OCI-LY7 (cell line): ENCODE results near the gene TGM2. TPM values are rescaled to one million over a fixed set of nuclear protein-coding genes. Genes with fewer than 3 reads are reported as not detected.

ENCODE experiments used
- BruUV-seq: library from RNA; stranded (reverse); fragments of 400-500 nt; replicated peaks from 2 replicates; lab custom pipeline; 2021; lab: Mats Ljungman, UMichigan
- CTCF ChIA-PET: fragments of 300-600 bp; sonication (Branson Sonifier 250); formaldehyde crosslinking; loops from one replicate; lab custom pipeline; 2022; ENCODE audit warnings: antibody characterized with exemption; ENCODE audit not compliant: unreplicated experiment; lab: Charles Lee
- POLR2A ChIA-PET: fragments of 300-600 bp; sonication (Branson Sonifier 250); formaldehyde crosslinking; loops from one replicate; lab custom pipeline; 2022; ENCODE audit warnings: antibody characterized with exemption; lab: Charles Lee
- DNase-seq: peaks from one replicate; pipeline ENCODE4 v3.0.0-alpha.2; 2015; ENCODE audit warnings: low spot score
- H2AFZ ChIP-seq: fragments of 200-600 bp; sonication (generic), shearing (Covaris generic); 2 replicates; pipeline ENCODE4 v1.6.1; 2014; ENCODE audit warnings: mild to moderate bottlenecking, antibody characterized with exemption, low read length, moderate library complexity
- H3K27ac ChIP-seq: fragments of 200-600 bp; sonication (generic); 2 replicates; pipeline ENCODE4 v1.5.1; 2014; ENCODE audit warnings: mixed run types, low read depth, mild to moderate bottlenecking, moderate library complexity, low read length, inconsistent platforms; ENCODE audit not compliant: poor library complexity, severe bottlenecking
- H3K36me3 ChIP-seq: fragments of 200-600 bp; sonication (generic); 2 replicates; pipeline ENCODE4 v1.6.1; 2014; ENCODE audit warnings: mild to moderate bottlenecking, antibody characterized with exemption, low read length, moderate library complexity, mixed read lengths; ENCODE audit not compliant: insufficient read depth
- H3K4me1 ChIP-seq: fragments of 200-600 bp; sonication (generic); 2 replicates; pipeline ENCODE4 v1.5.1; 2014; ENCODE audit warnings: mild to moderate bottlenecking, low read length; ENCODE audit not compliant: insufficient read depth, poor library complexity, severe bottlenecking
- H3K4me2 ChIP-seq: fragments of 200-600 bp; sonication (generic); 2 replicates; pipeline ENCODE4 v1.6.1; 2014; ENCODE audit warnings: mild to moderate bottlenecking, low read length
- H3K4me3 ChIP-seq: fragments of 200-600 bp; sonication (generic); 2 replicates; pipeline ENCODE4 v1.5.1; 2014; ENCODE audit warnings: mild to moderate bottlenecking, low read depth, low read length; ENCODE audit not compliant: poor library complexity, severe bottlenecking
- H3K79me2 ChIP-seq: fragments of 200-600 bp; sonication (generic); 2 replicates; pipeline ENCODE4 v1.6.1; 2016; ENCODE audit warnings: low read depth, mild to moderate bottlenecking, low read length, moderate library complexity, mixed read lengths; ENCODE audit not compliant: insufficient read depth
- H3K9me2 ChIP-seq: fragments of 200-600 bp; sonication (generic); 2 replicates; pipeline ENCODE4 v1.6.1; 2016; ENCODE audit warnings: mild to moderate bottlenecking, low read length, mixed read lengths; ENCODE audit not compliant: insufficient read depth
- H3K9me3 ChIP-seq: fragments of 200-600 bp; sonication (generic); 2 replicates; pipeline ENCODE4 v1.6.1; 2014; ENCODE audit warnings: mild to moderate bottlenecking, mixed run types, low read length, mixed read lengths
- H4K20me1 ChIP-seq: fragments of 200-600 bp; sonication (generic); 2 replicates; pipeline ENCODE4 v1.6.1; 2014; ENCODE audit warnings: mild to moderate bottlenecking, antibody characterized with exemption, low read length, moderate library complexity, mixed read lengths; ENCODE audit not compliant: insufficient read depth
- EZH2phosphoT487 ChIP-seq: fragments of 200-600 bp; sonication (generic); IDR thresholded peaks from 2 replicates; pipeline ENCODE4 v1.6.1; 2018; ENCODE audit warnings: low read depth, borderline replicate concordance, mild to moderate bottlenecking, mixed run types, antibody characterized with exemption, low read length, moderate library complexity, mixed read lengths
- intact Hi-C: fragments of 100-400 bp; cut with micrococcal nuclease; formaldehyde crosslinking; loops from one replicate; pipeline ENCODE4 v1.10.0; 2022; ENCODE audit not compliant: unreplicated experiment
- total RNA-seq, 2 experiments: library from RNA; depleted of rRNA in 1 of 2; stranded (reverse); fragments of >200 nt in 1 of 2; shearing (Covaris generic) in 1 of 2; gene quantifications; 2 replicates each; pipeline ENCODE4 v1.2.3, GENCODE V29; 2014 to 2022
- TF ChIP-seq, protein P1 (sequence below): fragments of 200-600 bp; sonication (generic); conservative IDR thresholded peaks from 2 replicates; pipeline ENCODE4 v1.5.1; 2014; ENCODE audit warnings: mild to moderate bottlenecking, antibody characterized with exemption, low read length, moderate library complexity, mixed read lengths

TGM2 gene
- total RNA-seq, 2 experiments from 2014 or later: not detected

DNA sequence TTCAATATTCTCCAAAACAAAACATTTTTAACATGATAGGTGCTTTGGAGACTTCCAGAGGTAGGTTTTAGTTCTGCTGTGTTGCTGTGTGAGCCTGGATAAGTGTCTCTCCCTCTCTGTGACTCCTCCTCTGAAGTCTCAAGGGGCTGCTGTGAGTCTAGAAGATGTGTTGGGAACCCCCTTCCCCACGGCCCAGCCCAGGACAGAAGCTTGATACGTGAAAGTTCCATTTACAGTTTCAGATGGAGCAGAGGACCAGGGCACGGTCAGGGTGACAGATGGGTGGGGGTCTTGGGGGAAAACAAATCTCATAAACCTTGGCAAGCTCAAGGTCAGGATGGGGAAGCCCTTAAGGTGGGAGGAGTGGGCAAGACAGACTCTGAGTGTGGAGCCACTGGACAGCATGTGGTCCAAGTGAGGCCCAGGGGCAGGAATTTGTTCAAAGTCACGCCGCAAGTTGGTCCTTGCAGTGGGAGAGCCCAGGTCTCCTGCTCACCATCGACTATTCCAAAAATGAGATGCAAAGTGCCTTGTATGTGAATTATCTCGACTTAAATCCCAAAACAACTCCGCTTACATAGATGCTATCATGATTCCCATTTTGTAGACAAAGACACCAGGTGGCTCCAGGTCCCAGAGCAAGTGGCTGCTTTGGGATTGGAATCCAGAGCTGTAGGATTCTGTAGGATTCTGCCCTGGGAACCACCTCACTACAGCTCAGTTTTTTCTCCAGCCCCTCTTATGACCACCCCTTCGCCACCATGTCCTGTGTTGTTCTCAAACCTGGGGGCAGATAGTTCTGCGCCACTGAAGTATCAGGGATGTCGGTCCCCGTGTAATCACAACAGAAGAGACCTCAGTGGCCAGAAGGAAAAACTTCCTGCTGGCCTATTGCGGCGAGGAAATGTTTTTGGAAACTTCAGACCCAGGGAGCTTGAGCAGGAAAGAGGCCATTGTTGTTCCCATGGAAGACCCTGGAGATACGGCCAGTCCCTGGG lies 1.9 kb downstream of the TGM2 start:
- H2AFZ ChIP-seq: no peak overlapping the region
- no peaks in the 10 kb centered on the region for H3K9me2 ChIP-seq
- H3K4me3 ChIP-seq: no peak overlapping the region
- H3K27ac ChIP-seq: no peak overlapping the region
- no peaks in the 10 kb centered on the region for H3K36me3 ChIP-seq
- intact Hi-C loops: no loop called here
- H3K9me3 ChIP-seq: no peaks in the 10 kb centered on the region
- CTCF ChIA-PET: no interaction called here
- no peaks in the 10 kb centered on the region for H4K20me1 ChIP-seq
- DNase-seq: no peak
- H3K4me2 ChIP-seq: no peak overlapping the region
- no peaks in the 10 kb centered on the region for H3K79me2 ChIP-seq
- TF ChIP-seq, protein P1, sequence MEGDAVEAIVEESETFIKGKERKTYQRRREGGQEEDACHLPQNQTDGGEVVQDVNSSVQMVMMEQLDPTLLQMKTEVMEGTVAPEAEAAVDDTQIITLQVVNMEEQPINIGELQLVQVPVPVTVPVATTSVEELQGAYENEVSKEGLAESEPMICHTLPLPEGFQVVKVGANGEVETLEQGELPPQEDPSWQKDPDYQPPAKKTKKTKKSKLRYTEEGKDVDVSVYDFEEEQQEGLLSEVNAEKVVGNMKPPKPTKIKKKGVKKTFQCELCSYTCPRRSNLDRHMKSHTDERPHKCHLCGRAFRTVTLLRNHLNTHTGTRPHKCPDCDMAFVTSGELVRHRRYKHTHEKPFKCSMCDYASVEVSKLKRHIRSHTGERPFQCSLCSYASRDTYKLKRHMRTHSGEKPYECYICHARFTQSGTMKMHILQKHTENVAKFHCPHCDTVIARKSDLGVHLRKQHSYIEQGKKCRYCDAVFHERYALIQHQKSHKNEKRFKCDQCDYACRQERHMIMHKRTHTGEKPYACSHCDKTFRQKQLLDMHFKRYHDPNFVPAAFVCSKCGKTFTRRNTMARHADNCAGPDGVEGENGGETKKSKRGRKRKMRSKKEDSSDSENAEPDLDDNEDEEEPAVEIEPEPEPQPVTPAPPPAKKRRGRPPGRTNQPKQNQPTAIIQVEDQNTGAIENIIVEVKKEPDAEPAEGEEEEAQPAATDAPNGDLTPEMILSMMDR: no peak
- TF ChIP-seq EZH2phosphoT487: no peak
- H3K4me1 ChIP-seq: no peaks in the 10 kb centered on the region
- BruUV-seq: no TSS peak
- POLR2A ChIA-PET: no interaction called here

DNA sequence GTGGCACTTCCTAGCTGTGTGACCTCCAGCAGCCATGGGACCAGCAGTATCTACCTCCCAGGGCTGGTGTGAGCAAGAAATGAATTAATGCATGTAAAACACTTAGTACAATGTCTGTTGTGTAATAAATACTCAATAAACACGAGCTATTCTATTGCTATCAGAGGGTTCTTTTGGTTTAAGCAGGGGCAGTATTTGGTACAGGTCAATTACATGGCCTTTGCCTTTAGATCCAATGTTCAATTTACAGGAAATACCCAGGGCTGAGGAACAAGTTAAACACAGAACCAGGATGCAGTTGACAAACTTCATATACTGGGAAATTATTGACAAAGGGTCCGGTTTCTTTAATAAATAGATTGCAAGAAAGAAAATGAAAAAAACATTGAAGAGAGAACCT lies 2.9 kb downstream of the TGM2 start:
- intact Hi-C loops: no loop called here
- H3K27ac ChIP-seq: no peak overlapping the region

GRCh38 chr20:38161412-38161774 lies 3.7 kb downstream of the TGM2 start:
- Histone ChIP-seq H2AFZ (no peak overlapping the region), H3K9me3 (no peaks in the 10 kb centered on the region), H3K36me3 (no peaks in the 10 kb centered on the region), H3K27ac (no peak overlapping the region), H3K9me2 (no peaks in the 10 kb centered on the region), H3K4me3 (no peak overlapping the region), H3K4me2 (no peak overlapping the region), H4K20me1 (no peaks in the 10 kb centered on the region), H3K4me1 (no peaks in the 10 kb centered on the region), H3K79me2 (no peaks in the 10 kb centered on the region)
- BruUV-seq: no TSS peak
- TF ChIP-seq, protein P1: no peak
- no peak for TF ChIP-seq EZH2phosphoT487
- ChIA-PET POLR2A (no interaction called here), CTCF (no interaction called here)
- intact Hi-C loops: no loop called here
- no peak for DNase-seq

More for the DNA sequence above, 2.9 kb downstream of the TGM2 start:
- BruUV-seq: no TSS peak
- Histone ChIP-seq H3K9me2 (no peaks in the 10 kb centered on the region), H4K20me1 (no peaks in the 10 kb centered on the region), H3K4me1 (no peaks in the 10 kb centered on the region), H3K9me3 (no peaks in the 10 kb centered on the region), H3K36me3 (no peaks in the 10 kb centered on the region), H3K79me2 (no peaks in the 10 kb centered on the region), H2AFZ (no peak overlapping the region), H3K4me2 (no peak overlapping the region), H3K4me3 (no peak overlapping the region)
- ChIA-PET POLR2A (interaction anchor here (0.6 kb wide), 1 partner anchor 156 kb away, joined by 3 read pairs; no protein-coding TSS in a partner anchor), CTCF (no interaction called here)
- DNase-seq: no peak
- TF ChIP-seq EZH2phosphoT487: no peak
